WTC11 (cell line): Measurements from ENCODE around the gene SERPINB6. TPM values are rescaled to one million over a fixed set of nuclear protein-coding genes. Genes with fewer than 3 reads are reported as not detected.

Source experiments
- ATAC-seq: fragments of 200-7000 bp; cut with Tn5 transposase; 2 replicates; pipeline ENCODE4 v1.10.0; 2021; ENCODE audit warnings: mild to moderate bottlenecking, moderate library complexity
- CTCF ChIA-PET: fragments of 300-600 bp; sonication (Branson Sonifier 250); formaldehyde crosslinking; loops from one replicate; lab custom pipeline; 2021; ENCODE audit warnings: antibody characterized with exemption; lab: Charles Lee
- POLR2A ChIA-PET: fragments of 350-600 bp; sonication (Branson Sonifier 250); formaldehyde crosslinking; loops from one replicate; lab custom pipeline; 2021; ENCODE audit warnings: antibody characterized with exemption; lab: Charles Lee
- DNase-seq: peaks from one replicate; pipeline ENCODE4 v3.0.0; 2021; ENCODE audit warnings: low spot score
- H3K27ac Mint-ChIP-seq: 2 replicates; pipeline ENCODE4 v1.8.0; 2021; ENCODE audit warnings: mixed read lengths
- H3K27me3 Mint-ChIP-seq: 2 replicates; pipeline ENCODE4 v1.8.0; 2021; ENCODE audit warnings: low read depth, mild to moderate bottlenecking, moderate library complexity, mixed read lengths
- H3K36me3 Mint-ChIP-seq: 2 replicates; pipeline ENCODE4 v1.8.0; 2021; ENCODE audit warnings: mixed read lengths
- H3K4me1 Mint-ChIP-seq: 2 replicates; pipeline ENCODE4 v1.8.0; 2022; ENCODE audit warnings: mixed read lengths
- H3K4me3 Mint-ChIP-seq: 2 replicates; pipeline ENCODE4 v1.8.0; 2021; ENCODE audit warnings: mild to moderate bottlenecking, moderate library complexity, mixed read lengths
- H3K9me3 Mint-ChIP-seq: 2 replicates; pipeline ENCODE4 v1.8.0; 2021; ENCODE audit warnings: mixed read lengths
- ETV6 ChIP-seq: sonication (generic); formaldehyde crosslinking; IDR thresholded peaks from 2 replicates; pipeline ENCODE4 v1.8.1; 2022; ENCODE audit warnings: mild to moderate bottlenecking, missing genetic modification reagents
- FOXP1 ChIP-seq: sonication (generic); formaldehyde crosslinking; IDR thresholded peaks from 2 replicates; pipeline ENCODE4 v1.8.0; 2022; ENCODE audit warnings: missing genetic modification reagents, mild to moderate bottlenecking, moderate library complexity, borderline replicate concordance
- NFATC4 ChIP-seq: fragments of 250-450 bp; sonication (Bioruptor Pico); IDR thresholded peaks from 2 replicates; pipeline ENCODE4 v1.9.0; 2021; ENCODE audit warnings: mild to moderate bottlenecking
- NFE2L1 ChIP-seq: sonication (generic); formaldehyde crosslinking; IDR thresholded peaks from 2 replicates; pipeline ENCODE4 v1.8.1; 2023; ENCODE audit warnings: missing genetic modification reagents
- NR2C2 ChIP-seq: sonication (generic); formaldehyde crosslinking; IDR thresholded peaks from 2 replicates; pipeline ENCODE4 v1.8.0; 2022; ENCODE audit warnings: mild to moderate bottlenecking, missing genetic modification reagents
- OVOL2 ChIP-seq: fragments of 250-450 bp; sonication (Bioruptor Pico); IDR thresholded peaks from 2 replicates; pipeline ENCODE4 v1.9.0; 2021; ENCODE audit warnings: mild to moderate bottlenecking, borderline replicate concordance
- SP1 ChIP-seq: sonication (generic); formaldehyde crosslinking; conservative IDR thresholded peaks from 2 replicates; pipeline ENCODE4 v1.8.1; 2022; ENCODE audit warnings: missing genetic modification reagents
- USF2 ChIP-seq: sonication (generic); formaldehyde crosslinking; IDR thresholded peaks from 2 replicates; pipeline ENCODE4 v1.8.1; 2023; ENCODE audit warnings: mild to moderate bottlenecking, missing genetic modification reagents, moderate library complexity
- ZBTB43 ChIP-seq: sonication (generic); formaldehyde crosslinking; IDR thresholded peaks from 2 replicates; pipeline ENCODE4 v1.8.1; 2023; ENCODE audit warnings: mild to moderate bottlenecking, missing genetic modification reagents
- ZNF232 ChIP-seq: sonication (generic); formaldehyde crosslinking; IDR thresholded peaks from 2 replicates; pipeline ENCODE4 v1.8.0; 2022; ENCODE audit warnings: mild to moderate bottlenecking, missing genetic modification reagents
- total RNA-seq: library from RNA; stranded (reverse); gene quantifications from 3 replicates; pipeline ENCODE4 v1.2.3, GENCODE V29; 2021
- TF ChIP-seq, protein P1 (sequence below): fragments of 250-450 bp; sonication (Bioruptor Pico); IDR thresholded peaks from 2 replicates; pipeline ENCODE4 v1.9.0; 2021; ENCODE audit warnings: mild to moderate bottlenecking
- TF ChIP-seq, protein P2 (sequence below): sonication (generic); formaldehyde crosslinking; IDR thresholded peaks from 2 replicates; pipeline ENCODE4 v1.8.1; 2022; ENCODE audit warnings: mild to moderate bottlenecking, missing genetic modification reagents, moderate library complexity, borderline replicate concordance
- TF ChIP-seq, protein P3 (sequence below): sonication (generic); formaldehyde crosslinking; IDR thresholded peaks from 2 replicates; pipeline ENCODE4 v1.8.1; 2023; ENCODE audit warnings: mild to moderate bottlenecking, missing genetic modification reagents
- TF ChIP-seq, protein P4 (sequence below): sonication (generic); formaldehyde crosslinking; IDR thresholded peaks from 2 replicates; pipeline ENCODE4 v1.8.1; 2023; ENCODE audit warnings: mild to moderate bottlenecking, missing genetic modification reagents, moderate library complexity
- TF ChIP-seq, protein P5 (sequence below): sonication (generic); formaldehyde crosslinking; IDR thresholded peaks from 2 replicates; pipeline ENCODE4 v1.8.1; 2022; ENCODE audit warnings: mild to moderate bottlenecking, moderate library complexity, missing genetic modification reagents
- TF ChIP-seq, protein P6 (sequence below): sonication (generic); formaldehyde crosslinking; IDR thresholded peaks from 2 replicates; pipeline ENCODE4 v1.8.0; 2022; ENCODE audit warnings: mild to moderate bottlenecking, missing genetic modification reagents

SERPINB6 gene
- total RNA-seq, 1 experiment from 2014 or later = 28.0 TPM

- peaks cover 73% of the 10 kb centered on the region for H3K4me1 Mint-ChIP-seq
- TF ChIP-seq ETV6 (CRISPR knock-in tag) = no peak
- TF ChIP-seq, protein P1, sequence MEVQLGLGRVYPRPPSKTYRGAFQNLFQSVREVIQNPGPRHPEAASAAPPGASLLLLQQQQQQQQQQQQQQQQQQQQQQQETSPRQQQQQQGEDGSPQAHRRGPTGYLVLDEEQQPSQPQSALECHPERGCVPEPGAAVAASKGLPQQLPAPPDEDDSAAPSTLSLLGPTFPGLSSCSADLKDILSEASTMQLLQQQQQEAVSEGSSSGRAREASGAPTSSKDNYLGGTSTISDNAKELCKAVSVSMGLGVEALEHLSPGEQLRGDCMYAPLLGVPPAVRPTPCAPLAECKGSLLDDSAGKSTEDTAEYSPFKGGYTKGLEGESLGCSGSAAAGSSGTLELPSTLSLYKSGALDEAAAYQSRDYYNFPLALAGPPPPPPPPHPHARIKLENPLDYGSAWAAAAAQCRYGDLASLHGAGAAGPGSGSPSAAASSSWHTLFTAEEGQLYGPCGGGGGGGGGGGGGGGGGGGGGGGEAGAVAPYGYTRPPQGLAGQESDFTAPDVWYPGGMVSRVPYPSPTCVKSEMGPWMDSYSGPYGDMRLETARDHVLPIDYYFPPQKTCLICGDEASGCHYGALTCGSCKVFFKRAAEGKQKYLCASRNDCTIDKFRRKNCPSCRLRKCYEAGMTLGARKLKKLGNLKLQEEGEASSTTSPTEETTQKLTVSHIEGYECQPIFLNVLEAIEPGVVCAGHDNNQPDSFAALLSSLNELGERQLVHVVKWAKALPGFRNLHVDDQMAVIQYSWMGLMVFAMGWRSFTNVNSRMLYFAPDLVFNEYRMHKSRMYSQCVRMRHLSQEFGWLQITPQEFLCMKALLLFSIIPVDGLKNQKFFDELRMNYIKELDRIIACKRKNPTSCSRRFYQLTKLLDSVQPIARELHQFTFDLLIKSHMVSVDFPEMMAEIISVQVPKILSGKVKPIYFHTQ (CRISPR knock-in tag) = no peak
- TF ChIP-seq, protein P2, sequence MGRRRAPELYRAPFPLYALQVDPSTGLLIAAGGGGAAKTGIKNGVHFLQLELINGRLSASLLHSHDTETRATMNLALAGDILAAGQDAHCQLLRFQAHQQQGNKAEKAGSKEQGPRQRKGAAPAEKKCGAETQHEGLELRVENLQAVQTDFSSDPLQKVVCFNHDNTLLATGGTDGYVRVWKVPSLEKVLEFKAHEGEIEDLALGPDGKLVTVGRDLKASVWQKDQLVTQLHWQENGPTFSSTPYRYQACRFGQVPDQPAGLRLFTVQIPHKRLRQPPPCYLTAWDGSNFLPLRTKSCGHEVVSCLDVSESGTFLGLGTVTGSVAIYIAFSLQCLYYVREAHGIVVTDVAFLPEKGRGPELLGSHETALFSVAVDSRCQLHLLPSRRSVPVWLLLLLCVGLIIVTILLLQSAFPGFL (CRISPR knock-in tag) = no peak
- TF ChIP-seq OVOL2 (CRISPR knock-in tag) = no peak
- TF ChIP-seq, protein P3, sequence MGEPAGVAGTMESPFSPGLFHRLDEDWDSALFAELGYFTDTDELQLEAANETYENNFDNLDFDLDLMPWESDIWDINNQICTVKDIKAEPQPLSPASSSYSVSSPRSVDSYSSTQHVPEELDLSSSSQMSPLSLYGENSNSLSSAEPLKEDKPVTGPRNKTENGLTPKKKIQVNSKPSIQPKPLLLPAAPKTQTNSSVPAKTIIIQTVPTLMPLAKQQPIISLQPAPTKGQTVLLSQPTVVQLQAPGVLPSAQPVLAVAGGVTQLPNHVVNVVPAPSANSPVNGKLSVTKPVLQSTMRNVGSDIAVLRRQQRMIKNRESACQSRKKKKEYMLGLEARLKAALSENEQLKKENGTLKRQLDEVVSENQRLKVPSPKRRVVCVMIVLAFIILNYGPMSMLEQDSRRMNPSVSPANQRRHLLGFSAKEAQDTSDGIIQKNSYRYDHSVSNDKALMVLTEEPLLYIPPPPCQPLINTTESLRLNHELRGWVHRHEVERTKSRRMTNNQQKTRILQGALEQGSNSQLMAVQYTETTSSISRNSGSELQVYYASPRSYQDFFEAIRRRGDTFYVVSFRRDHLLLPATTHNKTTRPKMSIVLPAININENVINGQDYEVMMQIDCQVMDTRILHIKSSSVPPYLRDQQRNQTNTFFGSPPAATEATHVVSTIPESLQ = no peak
- TF ChIP-seq SP1 (CRISPR knock-in tag) = no peak
- TF ChIP-seq, protein P4, sequence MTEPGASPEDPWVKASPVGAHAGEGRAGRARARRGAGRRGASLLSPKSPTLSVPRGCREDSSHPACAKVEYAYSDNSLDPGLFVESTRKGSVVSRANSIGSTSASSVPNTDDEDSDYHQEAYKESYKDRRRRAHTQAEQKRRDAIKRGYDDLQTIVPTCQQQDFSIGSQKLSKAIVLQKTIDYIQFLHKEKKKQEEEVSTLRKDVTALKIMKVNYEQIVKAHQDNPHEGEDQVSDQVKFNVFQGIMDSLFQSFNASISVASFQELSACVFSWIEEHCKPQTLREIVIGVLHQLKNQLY (CRISPR knock-in tag) = no peak
- TF ChIP-seq ZNF232 = no peak
- TF ChIP-seq, protein P5, sequence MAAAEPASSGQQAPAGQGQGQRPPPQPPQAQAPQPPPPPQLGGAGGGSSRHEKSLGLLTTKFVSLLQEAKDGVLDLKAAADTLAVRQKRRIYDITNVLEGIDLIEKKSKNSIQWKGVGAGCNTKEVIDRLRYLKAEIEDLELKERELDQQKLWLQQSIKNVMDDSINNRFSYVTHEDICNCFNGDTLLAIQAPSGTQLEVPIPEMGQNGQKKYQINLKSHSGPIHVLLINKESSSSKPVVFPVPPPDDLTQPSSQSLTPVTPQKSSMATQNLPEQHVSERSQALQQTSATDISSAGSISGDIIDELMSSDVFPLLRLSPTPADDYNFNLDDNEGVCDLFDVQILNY (CRISPR knock-in tag) = no peak
- no peak for TF ChIP-seq NFE2L1 (CRISPR knock-in tag)
- no peak for TF ChIP-seq ZBTB43 (CRISPR knock-in tag)
- TF ChIP-seq, protein P6, sequence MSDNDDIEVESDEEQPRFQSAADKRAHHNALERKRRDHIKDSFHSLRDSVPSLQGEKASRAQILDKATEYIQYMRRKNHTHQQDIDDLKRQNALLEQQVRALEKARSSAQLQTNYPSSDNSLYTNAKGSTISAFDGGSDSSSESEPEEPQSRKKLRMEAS (CRISPR knock-in tag) = no peak
- no peak for TF ChIP-seq NFATC4 (CRISPR knock-in tag)
- TF ChIP-seq USF2 (CRISPR knock-in tag) = no peak
- TF ChIP-seq NR2C2 = no peak
- TF ChIP-seq FOXP1 (CRISPR knock-in tag) = no peak
- H3K27me3 Mint-ChIP-seq = peaks cover 8% of the 10 kb centered on the region
- H3K36me3 Mint-ChIP-seq = peaks cover 8% of the 10 kb centered on the region
- H3K27ac Mint-ChIP-seq = 0 out of 2 replicates have a peak overlapping the region, but pooled peaks have one; percentile 18
- no peak for DNase-seq
- peaks cover 9% of the 10 kb centered on the region for H3K9me3 Mint-ChIP-seq
- no peak for ATAC-seq
- ChIA-PET POLR2A (no interaction called here), CTCF (interaction anchor here (1.0 to 2.3 kb wide), 3 partner anchors 34 to 72 kb away, joined by 3 to 15 read pairs (median 9); no protein-coding TSS in a partner anchor)
- no peak overlapping the region for H3K4me3 Mint-ChIP-seq
Measured at GRCh38 chr6:2917801-2918445, 53.4 kb downstream of the SERPINB6 start.
